CD14-positive monocyte (primary cell): ENCODE measurements around the gene PGP. TPM values are rescaled to one million over a fixed set of nuclear protein-coding genes. Genes with fewer than 3 reads are reported as not detected.

Experiments
- DNase-seq, 3 donors: peaks; one replicate each; pipeline ENCODE4 v3.0.0-alpha.2; 2011 to 2022
- H2AFZ ChIP-seq: 2 replicates; pipeline ENCODE4 v1.6.0; 2012; ENCODE audit warnings: mild to moderate bottlenecking, low read depth, low read length, inconsistent platforms; ENCODE audit not compliant: insufficient read depth, poor library complexity, severe bottlenecking
- H3K27ac ChIP-seq, 2 donors: 1 replicate in 1 of 2; 2 replicates in 1 of 2; pipeline ENCODE4 v1.5.1; 2012 to 2013; ENCODE audit warnings: low read length in 2 of 2, control low read depth in 1 of 2, inconsistent platforms in 1 of 2, low read depth in 1 of 2, mild to moderate bottlenecking in 1 of 2
- H3K27me3 ChIP-seq, 2 donors: one replicate each; pipeline versions ENCODE4 v1.6.0 to v1.6.1; 2011 to 2013; ENCODE audit warnings: low read length in 2 of 2; ENCODE audit not compliant: control insufficient read depth in 2 of 2, insufficient read depth in 2 of 2
- H3K36me3 ChIP-seq, 2 donors: replicated peaks in 1 of 2; 1 replicate in 1 of 2; 2 replicates in 1 of 2; pipeline versions ENCODE4 v1.5.1 to v1.6.1; 2012 to 2013; ENCODE audit warnings: low read length in 2 of 2, control low read depth in 1 of 2, inconsistent platforms in 1 of 2, mild to moderate bottlenecking in 1 of 2; ENCODE audit not compliant: insufficient read depth in 2 of 2, control insufficient read depth in 1 of 2
- H3K4me1 ChIP-seq, 2 donors: 1 replicate in 1 of 2; 2 replicates in 1 of 2; pipeline versions ENCODE4 v1.5.1 to v1.6.1; 2012 to 2013; ENCODE audit warnings: low read length in 2 of 2, control low read depth in 1 of 2, inconsistent platforms in 1 of 2, mild to moderate bottlenecking in 1 of 2, moderate library complexity in 1 of 2; ENCODE audit not compliant: insufficient read depth in 2 of 2, control insufficient read depth in 1 of 2
- H3K4me2 ChIP-seq: replicated peaks from 2 replicates; pipeline ENCODE3; 2012; ENCODE audit warnings: low read length, moderate library complexity, mild to moderate bottlenecking; ENCODE audit not compliant: poor library complexity, severe bottlenecking; ENCODE audit errors: extremely low read depth
- H3K4me3 ChIP-seq, 3 experiments: fragments of 200-600 bp in 1 of 3; sonication (generic) in 1 of 3; replicated peaks in 1 of 3; 1 replicate in 2 of 3; 2 replicates in 1 of 3; pipeline ENCODE4 v1.5.1; 2011 to 2013; ENCODE audit warnings: low read length in 3 of 3, mild to moderate bottlenecking in 3 of 3, control low read depth in 2 of 3, low read depth in 2 of 3, inconsistent platforms in 1 of 3, moderate library complexity in 1 of 3
- H3K79me2 ChIP-seq: 2 replicates; pipeline ENCODE4 v1.6.0; 2012; ENCODE audit warnings: mild to moderate bottlenecking, control low read depth, inconsistent platforms, low read length, moderate library complexity; ENCODE audit not compliant: insufficient read depth
- H3K9ac ChIP-seq: 2 replicates; pipeline ENCODE4 v1.6.0; 2017; ENCODE audit warnings: low read length, mild to moderate bottlenecking; ENCODE audit not compliant: insufficient read depth, poor library complexity, severe bottlenecking
- H3K9me3 ChIP-seq, 2 donors: replicated peaks in 1 of 2; 1 replicate in 1 of 2; 2 replicates in 1 of 2; pipeline versions ENCODE4 v1.5.1 to v1.6.1; 2012 to 2013; ENCODE audit warnings: low read length in 2 of 2, control low read depth in 1 of 2; ENCODE audit not compliant: control insufficient read depth in 1 of 2, insufficient read depth in 1 of 2
- H4K20me1 ChIP-seq: 2 replicates; pipeline ENCODE4 v1.6.0; 2012; ENCODE audit warnings: mild to moderate bottlenecking, low read length, control low read depth, moderate library complexity; ENCODE audit not compliant: insufficient read depth
- H3K27ac Mint-ChIP-seq, 7 donors: one replicate each; pipeline ENCODE4 v1.8.0; 2020; ENCODE audit warnings: mild to moderate bottlenecking in 7 of 7, mixed read lengths in 7 of 7, moderate library complexity in 6 of 7, inconsistent platforms in 2 of 7
- H3K27me3 Mint-ChIP-seq, 3 donors: one replicate each; pipeline ENCODE4 v1.8.0; 2021 to 2022; ENCODE audit warnings: low read depth in 3 of 3, mild to moderate bottlenecking in 3 of 3, mixed read lengths in 3 of 3, moderate library complexity in 3 of 3, inconsistent platforms in 1 of 3
- H3K36me3 Mint-ChIP-seq, 2 donors: one replicate each; pipeline ENCODE4 v1.8.0; 2020; ENCODE audit warnings: mixed read lengths in 2 of 2, inconsistent platforms in 1 of 2, mild to moderate bottlenecking in 1 of 2
- H3K4me1 Mint-ChIP-seq: one replicate; pipeline ENCODE4 v1.8.0; 2020; ENCODE audit warnings: mild to moderate bottlenecking, mixed read lengths
- H3K4me3 Mint-ChIP-seq, 2 donors: one replicate each; pipeline ENCODE4 v1.8.0; 2020; ENCODE audit warnings: mild to moderate bottlenecking in 2 of 2, mixed read lengths in 2 of 2, moderate library complexity in 1 of 2
- H3K9me3 Mint-ChIP-seq, 7 donors: one replicate each; pipeline ENCODE4 v1.8.0; 2020 to 2022; ENCODE audit warnings: mixed read lengths in 7 of 7, mild to moderate bottlenecking in 6 of 7, moderate library complexity in 6 of 7, inconsistent platforms in 2 of 7
- WGBS: methylation state at CpG from one replicate; pipeline ENCODE4 v1.1.5; 2013; ENCODE audit warnings: missing lambda C conversion rate; ENCODE audit not compliant: insufficient coverage; 5-methylcytosine and 5-hydroxymethylcytosine counted together
- intact Hi-C, 2 donors: fragments of 100-400 bp; cut with micrococcal nuclease; formaldehyde crosslinking; loops; one replicate each; pipeline versions ENCODE4 v1.15.0 to v1.15.1; 2023
- polyA plus RNA-seq, 3 donors: library from polyadenylated mRNA; depleted of rRNA in 1 of 3; unstranded in 2 of 3; stranded (reverse) in 1 of 3; fragments of 300-500 nt in 2 of 3; fragments of >200 nt in 1 of 3; fragmentation: Illumina TruSeq in 2 of 3; gene quantifications; 1 replicate in 2 of 3; 2 replicates in 1 of 3; pipeline ENCODE4 v1.2.3, GENCODE V29; 2012 to 2021
- TF ChIP-seq, protein P1 (sequence below): fragments of 200-600 bp; IDR thresholded peaks from one replicate; pipeline ENCODE4 v1.8.0; 2022; ENCODE audit warnings: antibody characterized with exemption, mild to moderate bottlenecking

PGP gene
- polyA plus RNA-seq, 3 donors, result 7.2 to 20.2 (median 19.2) TPM

DNA sequence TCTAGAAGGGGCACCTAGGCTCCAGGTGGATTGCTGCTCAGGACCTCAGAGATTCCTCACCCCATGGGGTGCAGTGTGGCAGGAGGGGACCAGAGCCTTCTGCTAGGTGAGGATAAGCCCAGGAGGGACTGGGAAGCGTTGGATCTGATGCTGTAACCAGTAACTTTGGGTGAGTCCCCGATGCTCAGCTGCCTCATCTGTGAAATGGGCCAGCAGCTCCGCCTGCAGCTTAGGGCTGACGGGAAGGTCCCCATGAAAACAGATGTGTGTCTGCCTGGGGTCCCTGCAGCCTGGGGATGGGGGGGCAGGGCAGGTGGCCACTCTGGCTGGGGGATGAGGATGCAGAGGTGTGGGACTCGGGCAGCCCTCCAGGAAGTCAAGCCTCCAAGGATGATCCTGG, 15.5 kb downstream of the PGP start:
- Histone ChIP-seq H3K27me3 (peaks cover 35 to 48% of the 10 kb centered on the region in 2 donors), H3K4me1 (peaks cover 3 to 7% of the 10 kb centered on the region in 2 donors), H3K4me3 (no peak overlapping the region), H3K36me3 (no peaks in the 10 kb centered on the region), H3K4me2 (no peak overlapping the region), H3K27ac (no peak overlapping the region), H3K79me2 (no peaks in the 10 kb centered on the region), H2AFZ (no peak overlapping the region), H3K9me3 (peaks cover 0 to 7% of the 10 kb centered on the region in 2 donors), H4K20me1 (no peaks in the 10 kb centered on the region), H3K9ac (no peak overlapping the region)
- Mint-ChIP-seq H3K36me3 (no peaks in the 10 kb centered on the region), H3K27ac (peak overlapping the region in 1 of 7 donors; percentile 46), H3K27me3 (peaks cover 45 to 69% (median 47%) of the 10 kb centered on the region in 3 donors), H3K4me3 (peak overlapping the region in 1 of 2 donors; percentile 62), H3K9me3 (peaks cover 0 to 18% (median 6%) of the 10 kb centered on the region in 7 donors), H3K4me1 (peaks cover 5% of the 10 kb centered on the region)
- TF ChIP-seq, protein P1, sequence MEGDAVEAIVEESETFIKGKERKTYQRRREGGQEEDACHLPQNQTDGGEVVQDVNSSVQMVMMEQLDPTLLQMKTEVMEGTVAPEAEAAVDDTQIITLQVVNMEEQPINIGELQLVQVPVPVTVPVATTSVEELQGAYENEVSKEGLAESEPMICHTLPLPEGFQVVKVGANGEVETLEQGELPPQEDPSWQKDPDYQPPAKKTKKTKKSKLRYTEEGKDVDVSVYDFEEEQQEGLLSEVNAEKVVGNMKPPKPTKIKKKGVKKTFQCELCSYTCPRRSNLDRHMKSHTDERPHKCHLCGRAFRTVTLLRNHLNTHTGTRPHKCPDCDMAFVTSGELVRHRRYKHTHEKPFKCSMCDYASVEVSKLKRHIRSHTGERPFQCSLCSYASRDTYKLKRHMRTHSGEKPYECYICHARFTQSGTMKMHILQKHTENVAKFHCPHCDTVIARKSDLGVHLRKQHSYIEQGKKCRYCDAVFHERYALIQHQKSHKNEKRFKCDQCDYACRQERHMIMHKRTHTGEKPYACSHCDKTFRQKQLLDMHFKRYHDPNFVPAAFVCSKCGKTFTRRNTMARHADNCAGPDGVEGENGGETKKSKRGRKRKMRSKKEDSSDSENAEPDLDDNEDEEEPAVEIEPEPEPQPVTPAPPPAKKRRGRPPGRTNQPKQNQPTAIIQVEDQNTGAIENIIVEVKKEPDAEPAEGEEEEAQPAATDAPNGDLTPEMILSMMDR, result no peak
- WGBS, result 95% methylated on average over 5 of the region's 5 CpGs
- intact Hi-C loops, result loop anchor here in 1 of 2 donors (5.0 kb wide), 1 partner anchor 53 kb away; the partner anchor contains the start of gene ECI1
- DNase-seq, result no peak

DNA sequence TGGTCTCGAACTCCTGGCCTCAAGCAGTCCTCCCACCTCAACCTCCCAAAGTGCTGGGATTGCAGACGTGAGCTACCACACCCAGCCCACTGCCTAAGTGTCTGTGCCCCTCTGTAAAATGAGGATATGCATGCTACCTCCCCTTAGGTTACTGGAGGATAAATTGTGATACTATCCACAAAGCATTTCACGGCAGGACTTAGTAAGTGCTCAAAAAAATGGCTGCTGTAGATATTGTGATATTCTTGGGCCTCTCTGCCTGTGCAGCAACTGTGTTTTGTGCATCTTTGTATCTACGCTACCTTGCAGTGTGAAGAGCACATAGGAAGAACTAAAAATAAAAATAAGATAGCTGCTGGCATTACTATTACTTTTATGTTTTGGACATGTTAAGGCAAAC, 16.4 kb downstream of the PGP start:
- TF ChIP-seq, protein P1, result no peak
- H3K4me3 ChIP-seq, result no peak overlapping the region
- H3K36me3 ChIP-seq, result no peaks in the 10 kb centered on the region
- peaks cover 0 to 7% of the 10 kb centered on the region in 2 donors for H3K9me3 ChIP-seq
- H3K4me1 ChIP-seq, result peaks cover 3 to 7% of the 10 kb centered on the region in 2 donors
- no peak for DNase-seq
- H3K27ac ChIP-seq, result no peak overlapping the region
- intact Hi-C loops, result loop anchor here in 1 of 2 donors (5.0 kb wide), 1 partner anchor 54 kb away; the partner anchor contains the start of gene ECI1
- peak overlapping the region in 1 of 2 donors; percentile 76 for H3K4me3 Mint-ChIP-seq
- no peak overlapping the region for H3K4me2 ChIP-seq
- H3K27ac Mint-ChIP-seq, result no peak overlapping the region
- H3K79me2 ChIP-seq, result no peaks in the 10 kb centered on the region
- peaks cover 4% of the 10 kb centered on the region for H3K4me1 Mint-ChIP-seq
- H4K20me1 ChIP-seq, result no peaks in the 10 kb centered on the region
- no peak overlapping the region for H2AFZ ChIP-seq
- H3K27me3 ChIP-seq, result peaks cover 35 to 56% of the 10 kb centered on the region in 2 donors
- H3K9ac ChIP-seq, result no peak overlapping the region
- no CpG with 5 or more reads among the region's 4 CpGs for WGBS
- no peaks in the 10 kb centered on the region for H3K36me3 Mint-ChIP-seq
- H3K9me3 Mint-ChIP-seq, result peaks cover 0 to 18% (median 6%) of the 10 kb centered on the region in 7 donors
- H3K27me3 Mint-ChIP-seq, result peaks cover 52 to 77% (median 55%) of the 10 kb centered on the region in 3 donors
